PC-9 (cell line): ENCODE data around the gene LRCH4. TPM values are rescaled to one million over a fixed set of nuclear protein-coding genes. Genes with fewer than 3 reads are reported as not detected.
A peak's percentile ranks its signal among the peaks of the same experiment; 100 is the strongest.

ENCODE experiments used
- BruUV-seq: library from RNA; stranded (reverse); fragments of 400-500 nt; replicated peaks from 2 replicates; lab custom pipeline; 2021; lab: Mats Ljungman, UMichigan
- CTCF ChIA-PET: fragments of 300-600 bp; sonication (Branson Sonifier 250); formaldehyde crosslinking; loops from one replicate; lab custom pipeline; 2022; ENCODE audit warnings: antibody characterized with exemption; lab: Charles Lee
- POLR2A ChIA-PET: fragments of 300-600 bp; sonication (Branson Sonifier 250); formaldehyde crosslinking; loops from one replicate; lab custom pipeline; 2022; ENCODE audit warnings: antibody characterized with exemption; ENCODE audit not compliant: unreplicated experiment; lab: Charles Lee
- DNase-seq, 2 experiments: peaks; one replicate each; pipeline versions ENCODE4 v3.0.0 to v3.0.0-alpha.2; 2015 to 2022; ENCODE audit warnings: mixed read lengths in 1 of 2
- H2AFZ ChIP-seq: fragments of 200-600 bp; sonication (generic); 2 replicates; pipeline ENCODE4 v1.8.1; 2017; ENCODE audit warnings: antibody characterized with exemption
- H3F3A ChIP-seq: fragments of 200-600 bp; sonication (generic); 2 replicates; pipeline ENCODE4 v1.8.1; 2017; ENCODE audit warnings: antibody characterized with exemption, mild to moderate bottlenecking, low read depth; ENCODE audit not compliant: insufficient read depth
- H3K27ac ChIP-seq: fragments of 200-600 bp; sonication (generic); 2 replicates; pipeline ENCODE4 v1.6.1; 2016; ENCODE audit warnings: mixed run types
- H3K27me3 ChIP-seq: fragments of 200-600 bp; sonication (generic); 2 replicates; pipeline ENCODE4 v1.6.1; 2016; ENCODE audit warnings: low read depth, mixed run types; ENCODE audit not compliant: insufficient read depth
- H3K36me3 ChIP-seq: fragments of 200-600 bp; sonication (generic); 2 replicates; pipeline ENCODE4 v1.6.1; 2016; ENCODE audit warnings: low read depth, mixed run types
- H3K4me1 ChIP-seq: fragments of 200-600 bp; sonication (generic); replicated peaks from 2 replicates; pipeline ENCODE4 v1.6.1; 2016; ENCODE audit warnings: mixed run types; ENCODE audit not compliant: insufficient read depth
- H3K4me2 ChIP-seq: fragments of 200-600 bp; sonication (generic); 2 replicates; pipeline ENCODE4 v1.6.1; 2017; ENCODE audit warnings: mixed run types
- H3K4me3 ChIP-seq: fragments of 200-600 bp; sonication (generic); 2 replicates; pipeline ENCODE4 v1.6.1; 2016; ENCODE audit warnings: mixed run types
- H3K79me2 ChIP-seq: fragments of 200-600 bp; sonication (generic); 2 replicates; pipeline ENCODE4 v1.6.1; 2017; ENCODE audit warnings: low read depth, mixed run types
- H3K9me2 ChIP-seq: fragments of 200-600 bp; sonication (generic); 2 replicates; pipeline ENCODE4 v1.8.1; 2017; ENCODE audit warnings: mild to moderate bottlenecking; ENCODE audit not compliant: insufficient read depth
- H3K9me3 ChIP-seq: fragments of 200-600 bp; sonication (generic); 2 replicates; pipeline ENCODE4 v1.8.1; 2016; ENCODE audit warnings: low read depth; ENCODE audit not compliant: insufficient read depth
- H4K20me1 ChIP-seq: fragments of 200-600 bp; sonication (generic); 2 replicates; pipeline ENCODE4 v1.8.1; 2017; ENCODE audit not compliant: insufficient read depth
- CTCF ChIP-seq: fragments of 200-600 bp; sonication (generic); conservative IDR thresholded peaks from 2 replicates; pipeline ENCODE4 v1.6.1; 2017; ENCODE audit warnings: mixed run types, antibody characterized with exemption, mild to moderate bottlenecking, moderate library complexity
- EZH2 ChIP-seq: fragments of 200-600 bp; sonication (generic); IDR thresholded peaks from 2 replicates; pipeline ENCODE4 v1.8.0; 2017; ENCODE audit warnings: antibody characterized with exemption, low read depth
- intact Hi-C: fragments of 100-400 bp; cut with micrococcal nuclease; formaldehyde crosslinking; loops from one replicate; pipeline ENCODE4 v1.10.0; 2022; ENCODE audit not compliant: unreplicated experiment
- total RNA-seq: library from RNA; stranded (reverse); gene quantifications from 2 replicates; pipeline ENCODE4 v1.2.3, GENCODE V29; 2021

LRCH4 gene
- total RNA-seq, 1 experiment from 2014 or later, result 89.6 TPM

DNA sequence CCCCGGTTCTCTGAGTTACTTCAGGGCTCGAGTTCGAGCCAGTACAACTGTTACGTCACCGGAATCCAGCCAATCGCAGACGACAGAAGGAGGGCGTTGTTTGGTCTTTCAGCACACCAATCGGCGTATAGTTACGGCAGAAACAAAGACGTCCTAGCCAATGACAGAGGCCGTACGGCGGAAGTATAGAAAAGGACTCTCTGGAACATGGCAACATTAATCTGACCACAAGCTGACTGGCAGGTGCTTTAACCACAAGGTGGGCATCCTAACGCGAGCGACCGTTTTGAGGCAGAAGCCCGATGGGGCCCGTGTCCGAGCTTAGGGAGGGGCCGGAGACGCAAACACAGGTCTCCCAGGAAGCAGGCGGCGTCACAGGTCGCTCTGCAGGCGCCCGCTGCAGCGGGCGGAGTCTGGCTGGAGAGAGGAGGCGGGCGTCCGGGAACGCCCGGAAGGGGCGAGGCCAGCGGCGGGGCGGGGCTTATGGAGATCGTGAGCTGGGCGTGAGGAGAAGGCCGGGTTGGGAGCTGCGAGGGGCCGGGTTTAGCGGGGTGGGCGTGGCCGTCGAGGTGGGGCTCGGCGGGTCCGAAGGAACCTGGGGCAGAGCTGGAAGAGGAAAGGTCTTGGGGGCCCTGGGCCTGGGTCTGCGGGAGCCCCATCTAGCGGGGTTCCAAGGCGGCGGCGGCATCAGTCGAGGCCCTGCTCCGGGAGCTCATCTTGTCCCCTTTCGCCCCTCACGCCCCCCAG lies 26.2 kb upstream of the LRCH4 start, which contains the start of gene MOSPD3:
TSS of gene MOSPD3 (plus strand) at position 558 of the 747 bp plus-strand sequence. CDS start 252 bp downstream, outside the sequence.
- no peaks in the 10 kb centered on the region for H3K9me2 ChIP-seq
- no peaks in the 10 kb centered on the region for H3K79me2 ChIP-seq
- no peaks in the 10 kb centered on the region for H3K9me3 ChIP-seq
- H3K36me3 ChIP-seq, result no peaks in the 10 kb centered on the region
- peak within 1 kb of the TSS; percentile 86 for H2AFZ ChIP-seq
- peaks cover 15% of the 10 kb centered on the region; the same call in 1 of the 2 replicates for H3F3A ChIP-seq
- peak within 1 kb of the TSS; percentile 74 for H3K4me3 ChIP-seq
- no peaks in the 10 kb centered on the region for H4K20me1 ChIP-seq
- H3K4me2 ChIP-seq, result peak within 1 kb of the TSS; percentile 96
- DNase-seq, result peak; percentile 98 to 99
- BruUV-seq, result no TSS peak
- H3K4me1 ChIP-seq, result peaks cover 5% of the 10 kb centered on the region
- intact Hi-C loops, result loop anchor here (1.0 to 2.0 kb wide), 2 partner anchors 26 to 61 kb away; partner anchors contain the start of genes FBXO24, GNB2 and LRCH4
- POLR2A ChIA-PET, result interaction anchor here (0.5 to 1.6 kb wide), 20 partner anchors 21 to 640 kb away, joined by 3 to 23 read pairs (median 5); partner anchors contain the start of genes FBXO24, POP7, SRRT and UFSP1
- CTCF ChIA-PET, result interaction anchor here (0.6 to 1.7 kb wide), 6 partner anchors 21 to 190 kb away, joined by 3 to 12 read pairs (median 4); no protein-coding TSS in a partner anchor
- H3K27me3 ChIP-seq, result no peaks in the 10 kb centered on the region
- peak within 1 kb of the TSS; percentile 60 for H3K27ac ChIP-seq
- TF ChIP-seq CTCF, result no peak
- no peak for TF ChIP-seq EZH2

DNA sequence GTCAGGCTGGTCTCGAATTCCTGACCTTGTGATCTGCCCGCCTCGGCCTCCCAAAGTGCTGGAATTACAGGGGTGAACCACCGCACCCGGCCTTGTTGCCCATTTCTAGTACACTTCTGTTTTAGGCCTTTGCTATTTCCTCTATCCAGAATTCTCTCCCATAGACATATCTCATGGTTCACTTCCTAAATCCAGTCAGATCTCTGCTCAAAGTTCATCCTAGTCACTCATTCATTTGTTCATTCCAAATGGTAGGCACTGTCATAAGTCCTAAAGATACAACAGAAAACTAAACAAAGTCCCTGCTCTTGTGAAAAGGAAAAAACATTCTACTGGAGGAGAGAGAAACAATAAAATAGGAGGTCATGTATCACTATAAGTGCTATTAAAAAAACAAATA lies 24.0 kb upstream of the LRCH4 start:
- intact Hi-C loops, result no loop called here
- ChIA-PET CTCF (no interaction called here), POLR2A (no interaction called here)

GRCh38 chr7:100607111-100607510 lies 21.2 kb upstream of the LRCH4 start:
- H3F3A ChIP-seq, result peaks cover 10% of the 10 kb centered on the region; the same call in 1 of the 2 replicates
- no peak overlapping the region for H3K4me3 ChIP-seq
- H3K27ac ChIP-seq, result no peak overlapping the region
- H3K4me2 ChIP-seq, result no peak overlapping the region
- TF ChIP-seq EZH2 (no peak), CTCF (no peak)
- no peaks in the 10 kb centered on the region for H3K9me3 ChIP-seq
- H3K4me1 ChIP-seq, result peaks cover 16% of the 10 kb centered on the region; the same call in 1 of the 2 replicates
- CTCF ChIA-PET, result no interaction called here
- no peaks in the 10 kb centered on the region for H3K27me3 ChIP-seq
- H4K20me1 ChIP-seq, result no peaks in the 10 kb centered on the region
- H3K36me3 ChIP-seq, result no peaks in the 10 kb centered on the region
- no peaks in the 10 kb centered on the region for H3K9me2 ChIP-seq
- intact Hi-C loops, result no loop called here
- POLR2A ChIA-PET, result interaction anchor here (0.7 kb wide), 2 partner anchors 22 to 26 kb away, joined by 4 to 8 read pairs; no protein-coding TSS in a partner anchor
- BruUV-seq, result no TSS peak
- DNase-seq, result no peak
- no peaks in the 10 kb centered on the region for H3K79me2 ChIP-seq
- no peak overlapping the region for H2AFZ ChIP-seq

More for the DNA sequence above, 24.0 kb upstream of the LRCH4 start:
- H3K36me3 ChIP-seq, result no peaks in the 10 kb centered on the region
- H2AFZ ChIP-seq, result no peak overlapping the region
- H3K27me3 ChIP-seq, result no peaks in the 10 kb centered on the region
- H3K79me2 ChIP-seq, result no peaks in the 10 kb centered on the region
- H3F3A ChIP-seq, result peaks cover 15% of the 10 kb centered on the region; the same call in 1 of the 2 replicates
- H3K9me2 ChIP-seq, result no peaks in the 10 kb centered on the region
- H4K20me1 ChIP-seq, result no peaks in the 10 kb centered on the region
- no peak overlapping the region for H3K27ac ChIP-seq
- TF ChIP-seq EZH2 (no peak), CTCF (no peak)
- BruUV-seq, result no TSS peak
- H3K4me1 ChIP-seq, result peaks cover 5% of the 10 kb centered on the region
- H3K9me3 ChIP-seq, result no peaks in the 10 kb centered on the region
- no peak overlapping the region for H3K4me3 ChIP-seq
- DNase-seq, result no peak
- no peak overlapping the region for H3K4me2 ChIP-seq
